Epithelial cell of esophagus (primary cell): ENCODE measurements around the gene PTPN14.
A peak's percentile ranks its signal among the peaks of the same experiment; 100 is the strongest.
"Not testable (repeated sequence)": the region's sequence is repeated elsewhere in the genome, so short reads cannot be mapped to it uniquely, and the experiment has no call there.

Experiments used
- DNase-seq: peaks from one replicate; pipeline ENCODE4 v3.0.0; 2010; ENCODE audit warnings: low read depth
- H3K4me3 ChIP-seq: 2 replicates; pipeline ENCODE4 v1.5.1; 2011; ENCODE audit warnings: mild to moderate bottlenecking, low read length, control low read depth
- TF ChIP-seq, protein P1 (sequence below): IDR thresholded peaks from 2 replicates; pipeline ENCODE4 v1.5.1; 2011; ENCODE audit warnings: low read depth, mild to moderate bottlenecking, low read length, control low read depth, inconsistent platforms; ENCODE audit not compliant: insufficient read depth; ENCODE audit errors: missing control alignments

Gene PTPN14

DNA sequence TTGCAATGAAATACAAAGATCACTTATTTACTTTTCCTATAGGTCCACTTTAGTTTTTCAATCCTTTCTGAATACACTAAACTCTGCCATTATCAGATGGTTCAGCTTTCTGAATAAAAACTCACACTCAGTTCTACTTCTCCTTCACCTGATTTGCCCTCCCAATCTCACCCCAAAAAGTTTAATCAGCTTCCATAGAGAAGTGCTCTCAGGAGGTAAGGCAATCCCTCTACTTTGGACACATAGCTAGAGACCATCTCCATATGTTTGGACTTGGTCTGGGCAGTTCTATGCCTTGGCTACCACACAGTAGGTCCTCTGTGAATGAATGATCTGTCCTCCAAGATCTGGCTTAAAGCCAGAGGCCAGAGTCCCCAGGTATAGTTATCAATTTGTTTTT, 40.9 kb downstream of the PTPN14 start:
- TF ChIP-seq, protein P1, sequence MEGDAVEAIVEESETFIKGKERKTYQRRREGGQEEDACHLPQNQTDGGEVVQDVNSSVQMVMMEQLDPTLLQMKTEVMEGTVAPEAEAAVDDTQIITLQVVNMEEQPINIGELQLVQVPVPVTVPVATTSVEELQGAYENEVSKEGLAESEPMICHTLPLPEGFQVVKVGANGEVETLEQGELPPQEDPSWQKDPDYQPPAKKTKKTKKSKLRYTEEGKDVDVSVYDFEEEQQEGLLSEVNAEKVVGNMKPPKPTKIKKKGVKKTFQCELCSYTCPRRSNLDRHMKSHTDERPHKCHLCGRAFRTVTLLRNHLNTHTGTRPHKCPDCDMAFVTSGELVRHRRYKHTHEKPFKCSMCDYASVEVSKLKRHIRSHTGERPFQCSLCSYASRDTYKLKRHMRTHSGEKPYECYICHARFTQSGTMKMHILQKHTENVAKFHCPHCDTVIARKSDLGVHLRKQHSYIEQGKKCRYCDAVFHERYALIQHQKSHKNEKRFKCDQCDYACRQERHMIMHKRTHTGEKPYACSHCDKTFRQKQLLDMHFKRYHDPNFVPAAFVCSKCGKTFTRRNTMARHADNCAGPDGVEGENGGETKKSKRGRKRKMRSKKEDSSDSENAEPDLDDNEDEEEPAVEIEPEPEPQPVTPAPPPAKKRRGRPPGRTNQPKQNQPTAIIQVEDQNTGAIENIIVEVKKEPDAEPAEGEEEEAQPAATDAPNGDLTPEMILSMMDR = no peak
- H3K4me3 ChIP-seq = no peak overlapping the region
- DNase-seq = no peak

DNA sequence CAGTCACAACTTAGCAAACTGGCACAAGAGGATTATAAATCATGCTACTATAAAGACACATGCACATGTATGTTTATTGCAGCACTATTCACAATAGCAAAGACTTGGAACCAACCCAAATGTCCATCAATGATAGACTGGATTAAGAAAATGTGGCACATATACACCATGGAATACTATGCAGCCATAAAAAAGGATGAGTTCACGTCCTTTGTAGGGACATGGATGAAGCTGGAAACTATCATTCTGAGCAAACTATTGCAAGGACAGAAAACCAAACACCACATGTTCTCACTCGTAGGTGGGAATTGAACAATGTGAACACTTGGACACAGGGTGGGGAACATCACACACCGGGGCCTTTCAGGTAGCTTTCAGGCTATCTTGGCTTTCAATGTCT, 41.8 kb downstream of the PTPN14 start:
- not testable (repeated sequence) for H3K4me3 ChIP-seq, DNase-seq

DNA sequence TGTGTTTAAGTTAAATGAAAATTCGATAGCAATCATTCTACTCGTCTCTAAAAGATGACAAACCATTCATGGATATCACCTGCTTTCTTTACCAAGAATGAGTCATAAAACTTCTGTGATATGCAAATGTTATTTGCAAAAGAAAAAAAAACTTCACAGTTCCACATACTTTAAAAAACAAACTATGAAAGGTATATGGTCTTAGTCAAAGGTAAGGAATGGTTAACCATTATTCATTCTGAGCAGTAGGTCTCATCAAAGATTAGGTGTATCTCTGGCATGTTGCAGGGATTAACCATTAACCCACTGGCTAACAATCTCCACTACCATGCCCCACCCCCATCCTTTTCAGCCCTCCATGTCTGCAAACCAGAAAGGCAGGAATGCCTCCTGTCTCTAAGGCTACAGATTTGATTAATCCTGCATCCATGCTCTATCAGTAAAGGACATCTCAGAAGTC, 44.4 kb downstream of the PTPN14 start:
- TF ChIP-seq, protein P1 = no peak
- DNase-seq = peak; percentile 79
- H3K4me3 ChIP-seq = no peak overlapping the region

DNA sequence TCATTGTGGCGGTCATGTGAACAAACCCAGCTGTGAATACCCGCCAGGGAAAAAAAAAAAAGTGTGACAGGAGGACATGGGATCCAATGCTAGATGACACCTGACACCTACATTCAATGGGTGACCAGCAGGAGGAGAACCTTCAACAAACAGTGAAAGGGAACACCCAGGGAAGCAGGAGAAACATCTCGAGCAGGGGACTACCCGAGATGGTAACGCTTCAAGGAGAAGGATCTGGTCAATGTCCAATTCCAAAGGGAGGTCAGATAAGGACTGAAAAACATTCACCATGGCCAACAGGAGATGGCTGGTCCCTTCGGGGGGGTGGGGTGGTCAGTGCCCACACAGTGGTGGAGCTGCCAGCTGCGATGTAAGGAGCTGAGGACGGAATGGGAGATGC, 46.3 kb downstream of the PTPN14 start:
- H3K4me3 ChIP-seq = no peak overlapping the region
- TF ChIP-seq, protein P1 = no peak
- no peak for DNase-seq

DNA sequence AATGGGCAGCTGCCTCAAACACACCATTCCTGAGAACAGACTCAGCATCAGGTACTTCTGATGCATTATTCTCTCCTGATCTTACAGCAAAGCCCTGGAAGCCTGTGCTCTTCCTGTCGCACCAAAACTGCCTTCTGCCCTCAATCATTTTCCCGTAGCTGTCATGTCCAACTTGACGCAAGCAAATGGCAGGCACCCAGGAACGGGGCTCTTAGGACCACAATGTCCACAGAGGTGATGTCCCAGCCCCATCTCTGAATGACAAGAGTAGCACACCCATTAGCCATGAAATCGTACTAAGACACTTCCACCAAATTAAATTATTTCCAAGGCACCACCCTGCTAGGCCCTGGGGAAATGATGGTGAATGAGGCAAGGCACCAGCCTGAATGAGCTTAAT, 47.1 kb downstream of the PTPN14 start:
- DNase-seq = no peak
- no peak overlapping the region for H3K4me3 ChIP-seq
- TF ChIP-seq, protein P1 = no peak

DNA sequence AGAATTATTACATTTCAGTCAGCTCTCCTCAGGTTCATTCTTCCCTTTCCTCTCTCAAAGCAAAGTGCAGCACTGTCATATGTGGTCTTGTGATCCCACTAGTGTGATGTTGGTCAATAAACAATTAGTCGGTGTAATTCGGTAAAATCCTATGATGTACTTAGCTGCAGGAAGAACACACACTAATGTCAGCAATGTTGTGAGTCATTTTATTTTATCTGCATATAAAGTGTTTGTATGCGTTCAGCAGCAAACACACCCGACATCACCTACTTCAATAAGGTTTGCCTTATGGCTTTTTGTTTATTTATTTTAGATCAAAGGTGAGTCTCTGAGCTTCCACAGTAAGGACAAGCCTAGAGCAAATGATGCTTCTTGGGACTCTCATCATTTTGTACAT, 47.8 kb downstream of the PTPN14 start:
- H3K4me3 ChIP-seq = no peak overlapping the region
- peak; percentile 66 for DNase-seq
- TF ChIP-seq, protein P1 = no peak

DNA sequence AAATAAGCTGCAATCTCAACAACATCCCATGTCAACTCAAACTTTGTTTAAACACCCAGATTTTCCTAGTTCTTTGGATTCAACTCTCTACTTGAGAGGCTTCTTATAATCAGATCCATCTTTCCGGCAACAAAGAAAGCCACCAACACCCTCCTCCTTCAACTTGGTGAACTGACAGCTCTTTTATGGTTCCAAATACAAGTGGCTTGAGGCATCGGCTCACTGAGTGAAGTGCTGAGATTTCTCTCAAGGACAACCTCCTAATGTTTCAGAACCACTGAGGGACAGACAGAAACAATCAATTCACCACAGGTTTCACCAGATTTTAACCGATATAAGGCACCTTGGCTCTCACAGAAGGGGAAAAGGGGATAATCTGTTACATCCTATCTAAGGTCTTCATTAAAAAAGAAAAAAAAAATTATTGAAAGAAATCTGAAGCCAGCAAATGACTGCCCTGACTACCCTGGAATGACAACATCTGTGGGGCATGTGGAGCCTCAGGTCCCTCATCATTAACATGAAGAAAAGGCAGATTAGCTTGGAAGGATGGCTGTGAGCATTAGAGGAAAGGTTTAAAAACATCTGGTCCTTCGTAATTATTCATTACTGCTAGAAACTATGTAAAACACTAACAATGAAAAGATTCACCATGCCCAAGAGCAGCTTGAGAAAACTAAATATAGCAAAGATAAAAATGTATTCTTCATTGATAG, 50.9 kb downstream of the PTPN14 start:
- TF ChIP-seq, protein P1 = no peak
- no peak for DNase-seq
- no peak overlapping the region for H3K4me3 ChIP-seq
